Ovary (tissue), 3 donors: Measurements from ENCODE around the gene ITPR1.

ENCODE experiments used
- EP300 ChIP-seq: sonication (generic); formaldehyde crosslinking; IDR thresholded peaks from one replicate; pipeline ENCODE4 v1.6.1; 2017; ENCODE audit warnings: antibody characterized with exemption
- POLR2A ChIP-seq: fragments of 450-650 bp; IDR thresholded peaks from one replicate; pipeline ENCODE4 v1.6.1; 2017; ENCODE audit warnings: antibody characterized with exemption, mild to moderate bottlenecking, moderate library complexity
- TF ChIP-seq, protein P1 (sequence below), 3 donors: fragments of 450-650 bp in 2 of 3; fragments of 200-600 bp in 1 of 3; IDR thresholded peaks; one replicate each; pipeline versions ENCODE4 v1.5.1 to v1.8.0; 2016 to 2022; ENCODE audit warnings: antibody characterized with exemption in 3 of 3, mild to moderate bottlenecking in 1 of 3
- donor health status: DM: no; HTN: no; CAD: no.

DNA sequence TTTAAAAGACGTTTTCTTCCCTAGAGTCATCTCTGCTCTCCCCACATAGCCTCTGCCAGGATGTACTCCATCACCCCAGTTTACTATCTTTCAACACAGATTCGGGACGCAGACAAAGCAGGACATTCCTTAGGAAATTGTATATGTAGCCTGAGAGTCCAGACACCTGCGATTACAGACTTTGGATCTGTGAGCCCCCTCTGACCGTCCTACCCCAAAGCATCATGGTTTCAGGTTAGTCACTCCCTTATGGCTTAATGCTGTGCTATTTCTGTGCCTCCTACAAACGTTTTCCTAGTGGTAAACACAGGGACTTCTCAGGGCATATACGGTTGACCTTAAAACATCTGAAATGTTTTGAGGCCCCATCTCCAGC lies 252.1 kb downstream of the ITPR1 start:
- TF ChIP-seq, protein P1, sequence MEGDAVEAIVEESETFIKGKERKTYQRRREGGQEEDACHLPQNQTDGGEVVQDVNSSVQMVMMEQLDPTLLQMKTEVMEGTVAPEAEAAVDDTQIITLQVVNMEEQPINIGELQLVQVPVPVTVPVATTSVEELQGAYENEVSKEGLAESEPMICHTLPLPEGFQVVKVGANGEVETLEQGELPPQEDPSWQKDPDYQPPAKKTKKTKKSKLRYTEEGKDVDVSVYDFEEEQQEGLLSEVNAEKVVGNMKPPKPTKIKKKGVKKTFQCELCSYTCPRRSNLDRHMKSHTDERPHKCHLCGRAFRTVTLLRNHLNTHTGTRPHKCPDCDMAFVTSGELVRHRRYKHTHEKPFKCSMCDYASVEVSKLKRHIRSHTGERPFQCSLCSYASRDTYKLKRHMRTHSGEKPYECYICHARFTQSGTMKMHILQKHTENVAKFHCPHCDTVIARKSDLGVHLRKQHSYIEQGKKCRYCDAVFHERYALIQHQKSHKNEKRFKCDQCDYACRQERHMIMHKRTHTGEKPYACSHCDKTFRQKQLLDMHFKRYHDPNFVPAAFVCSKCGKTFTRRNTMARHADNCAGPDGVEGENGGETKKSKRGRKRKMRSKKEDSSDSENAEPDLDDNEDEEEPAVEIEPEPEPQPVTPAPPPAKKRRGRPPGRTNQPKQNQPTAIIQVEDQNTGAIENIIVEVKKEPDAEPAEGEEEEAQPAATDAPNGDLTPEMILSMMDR (IDR thresholded peaks at IDR 0.05), result no peak
- TF ChIP-seq POLR2A (no peak), EP300 (no peak)
